GM19455 (cell line): Measurements from ENCODE around the gene OGFR.
A peak's percentile ranks its signal among the peaks of the same experiment; 100 is the strongest.

ENCODE experiments used
- ATAC-seq: cut with Tn5 transposase; IDR thresholded peaks from one replicate; pipeline ENCODE4 v1.9.1; 2021; ENCODE audit not compliant: unreplicated experiment

Gene OGFR

GRCh38 chr20:62856931-62857619 lies 52.4 kb downstream of the OGFR start:
- no peak for ATAC-seq

GRCh38 chr20:62858058-62858830 lies 53.6 kb downstream of the OGFR start:
- ATAC-seq: no peak

DNA sequence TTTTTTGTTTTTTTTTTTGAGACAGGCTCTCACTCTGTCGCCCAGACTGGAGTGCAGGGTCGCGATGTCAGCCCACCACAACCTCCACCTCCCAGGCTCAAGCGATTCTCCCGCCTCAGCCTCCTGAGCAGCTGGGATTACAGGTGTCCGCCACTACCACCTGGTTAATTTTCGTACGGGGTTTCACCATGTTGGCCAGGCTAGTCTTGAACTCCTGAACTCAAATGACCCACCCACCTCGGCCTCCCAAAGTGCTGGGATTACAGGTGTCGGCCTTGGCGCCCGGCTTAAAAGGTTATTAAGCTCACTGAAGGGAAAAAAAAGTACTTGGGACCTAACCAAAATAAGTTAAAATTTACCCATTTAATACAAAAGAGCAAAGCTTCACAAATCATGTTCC lies 55.1 kb downstream of the OGFR start:
- no peak for ATAC-seq

DNA sequence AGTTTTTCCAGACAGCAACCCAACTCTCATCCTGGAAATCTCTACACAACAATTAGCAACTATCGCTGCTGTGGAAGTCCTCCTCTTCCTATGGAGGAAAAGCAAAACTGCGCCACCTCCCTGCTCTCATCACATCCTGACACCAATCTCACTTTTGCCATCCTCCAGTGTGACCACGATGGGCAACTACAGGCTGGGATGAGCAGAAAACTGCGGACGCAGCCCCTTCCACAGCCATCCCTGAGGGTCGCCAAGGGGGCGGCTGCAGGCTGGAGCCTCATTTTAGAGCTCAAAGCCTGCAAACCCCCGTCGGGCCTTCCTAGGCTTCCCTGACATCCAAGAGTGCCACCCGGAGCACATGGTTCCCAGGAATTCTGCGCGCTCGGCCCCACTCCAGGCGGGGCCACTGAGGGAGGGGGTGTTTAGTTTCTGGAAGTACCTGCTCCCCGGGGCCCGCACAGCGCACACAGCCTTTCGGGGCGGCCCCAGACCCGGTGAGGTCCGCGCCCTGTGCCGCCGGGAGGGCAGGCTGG lies 55.8 kb downstream of the OGFR start:
- ATAC-seq: no peak

DNA sequence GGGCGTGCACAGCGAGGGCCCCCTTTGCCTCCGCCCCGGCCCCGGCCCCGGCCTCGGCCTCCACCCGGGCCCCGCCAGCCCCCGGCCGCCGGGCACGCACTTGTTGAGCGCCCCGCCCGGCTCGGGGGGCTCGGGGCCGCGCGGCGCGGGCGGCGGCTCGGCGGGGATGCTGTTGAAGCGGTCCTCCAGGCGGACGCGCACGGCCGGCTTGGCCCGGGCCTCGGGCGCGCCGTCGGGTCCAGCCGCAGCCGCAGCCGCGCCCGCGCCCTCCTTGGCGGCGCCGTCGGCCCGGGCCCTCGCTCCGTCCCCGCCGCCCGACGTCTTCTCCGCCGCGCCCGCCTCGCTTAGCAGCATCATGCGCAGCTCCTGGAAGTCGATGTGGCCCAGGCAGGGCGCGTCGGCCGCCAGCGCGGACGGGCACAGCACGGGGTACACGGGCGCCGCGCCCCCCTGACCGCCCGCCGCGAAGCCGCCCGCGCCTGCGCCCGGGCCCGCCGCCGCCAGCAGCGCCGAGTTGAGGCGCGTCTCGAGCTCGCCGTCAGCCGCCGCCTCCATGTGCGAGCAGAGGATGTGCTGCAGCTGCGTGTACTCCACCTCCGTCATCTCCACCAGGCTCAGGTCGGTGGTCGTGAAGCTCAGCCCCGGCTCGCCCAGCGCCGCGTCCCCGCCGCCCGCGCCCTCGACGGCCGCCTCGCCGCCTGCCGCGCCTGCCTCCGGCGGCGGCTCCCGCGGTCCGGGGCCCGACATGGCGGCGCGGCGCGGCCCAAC lies 56.5 kb downstream of the OGFR start:
- peak; percentile 35 for ATAC-seq

GRCh38 chr20:62861726-62862336 lies 57.2 kb downstream of the OGFR start, which contains the start of gene TCFL5:
TCFL5 (minus strand) TSS chr20:62861822; CDS start chr20:62861670, 152 bp downstream.
- peak; percentile 67 for ATAC-seq
